Ishikawa (cell line): ENCODE measurements around the gene MEFV.

Experiments used
- CEBPB ChIP-seq: IDR thresholded peaks from 2 replicates; pipeline ENCODE4 v1.6.1; 2012
- CREB1 ChIP-seq: IDR thresholded peaks from 2 replicates; pipeline ENCODE4 v1.6.1; 2012; ENCODE audit warnings: low read depth
- EGR1 ChIP-seq: IDR thresholded peaks from 2 replicates; pipeline ENCODE4 v1.6.1; 2012
- FOXM1 ChIP-seq: IDR thresholded peaks from 2 replicates; pipeline ENCODE4 v1.6.1; 2012; ENCODE audit warnings: low read depth, borderline replicate concordance
- NFIC ChIP-seq: IDR thresholded peaks from 2 replicates; pipeline ENCODE4 v1.6.1; 2012
- RAD21 ChIP-seq: IDR thresholded peaks from 2 replicates; pipeline ENCODE4 v1.6.1; 2012; ENCODE audit warnings: low read depth
- TAF1 ChIP-seq: IDR thresholded peaks from 2 replicates; pipeline ENCODE4 v1.6.1; 2012; ENCODE audit warnings: low read depth, mild to moderate bottlenecking
- TCF12 ChIP-seq: IDR thresholded peaks from 2 replicates; pipeline ENCODE4 v1.6.1; 2012; ENCODE audit warnings: low read depth
- TEAD4 ChIP-seq: IDR thresholded peaks from 2 replicates; pipeline ENCODE4 v1.6.1; 2012
- YY1 ChIP-seq: IDR thresholded peaks from 2 replicates; pipeline ENCODE4 v1.6.1; 2012; ENCODE audit warnings: low read depth
- ZBTB7A ChIP-seq: IDR thresholded peaks from 2 replicates; pipeline ENCODE4 v1.6.1; 2012; ENCODE audit warnings: low read depth
- TF ChIP-seq, protein P1 (sequence below): IDR thresholded peaks from 2 replicates; pipeline ENCODE4 v1.6.1; 2012
- TF ChIP-seq, protein P2 (sequence below): IDR thresholded peaks from 2 replicates; pipeline ENCODE4 v1.6.1; 2012
- TF ChIP-seq, protein P3 (sequence below): IDR thresholded peaks from 2 replicates; pipeline ENCODE4 v1.6.1; 2012; ENCODE audit warnings: low read depth, mild to moderate bottlenecking

MEFV gene

DNA sequence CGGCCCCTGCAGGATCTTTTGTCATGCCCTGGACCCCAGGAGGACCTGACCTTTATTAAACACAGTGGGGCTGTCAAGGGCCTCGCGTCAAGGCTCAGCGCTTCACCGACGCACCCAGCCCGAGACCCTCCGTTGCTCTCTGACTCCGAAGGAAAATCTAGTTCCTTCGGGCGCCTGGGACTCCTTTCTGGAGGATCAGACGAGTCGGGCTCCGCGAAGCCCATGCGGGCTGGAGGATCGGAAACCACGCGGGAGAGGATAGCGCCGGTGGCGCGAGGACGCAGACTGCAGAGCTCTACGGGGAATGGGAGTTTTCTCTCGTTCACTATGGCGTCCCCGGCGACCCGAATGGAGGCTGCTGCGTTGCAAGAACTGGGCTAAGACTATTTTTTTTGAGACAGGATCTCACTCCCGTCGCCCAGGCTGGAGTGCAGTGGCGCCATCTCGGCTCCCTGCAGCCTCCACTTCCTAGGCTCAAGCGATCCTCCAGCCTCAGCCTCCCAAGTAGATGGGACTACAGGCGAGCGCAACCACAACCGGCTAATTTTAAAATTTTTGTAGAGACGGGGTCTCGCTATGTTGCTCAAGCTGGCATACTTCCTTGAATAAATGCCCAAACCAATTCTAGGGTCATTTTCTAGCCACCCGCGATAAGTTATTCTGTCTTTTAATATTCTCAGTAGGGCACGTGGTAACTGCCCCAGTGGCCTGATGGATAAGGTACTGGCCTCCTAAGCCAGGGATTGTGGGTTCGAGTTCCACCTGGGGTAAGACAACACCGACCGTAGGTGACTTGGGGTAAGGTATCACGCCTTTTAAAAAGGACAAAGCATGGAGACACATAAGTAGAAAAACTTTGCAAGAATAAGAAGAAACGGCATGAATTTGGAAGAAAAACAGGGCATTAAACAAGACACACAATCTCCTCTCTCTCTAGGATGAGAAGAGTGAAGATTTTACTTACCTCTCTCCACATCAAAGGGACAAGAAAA is 62.9 kb downstream of the MEFV start:
- TF ChIP-seq TEAD4 (no peak), NFIC (no peak), YY1 (no peak), CEBPB (no peak), RAD21 (no peak), FOXM1 (no peak), EGR1 (no peak), TCF12 (no peak), CREB1 (no peak), ZBTB7A (no peak)
- TF ChIP-seq, protein P1, sequence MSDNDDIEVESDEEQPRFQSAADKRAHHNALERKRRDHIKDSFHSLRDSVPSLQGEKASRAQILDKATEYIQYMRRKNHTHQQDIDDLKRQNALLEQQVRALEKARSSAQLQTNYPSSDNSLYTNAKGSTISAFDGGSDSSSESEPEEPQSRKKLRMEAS: no peak
- TF ChIP-seq, protein P2, sequence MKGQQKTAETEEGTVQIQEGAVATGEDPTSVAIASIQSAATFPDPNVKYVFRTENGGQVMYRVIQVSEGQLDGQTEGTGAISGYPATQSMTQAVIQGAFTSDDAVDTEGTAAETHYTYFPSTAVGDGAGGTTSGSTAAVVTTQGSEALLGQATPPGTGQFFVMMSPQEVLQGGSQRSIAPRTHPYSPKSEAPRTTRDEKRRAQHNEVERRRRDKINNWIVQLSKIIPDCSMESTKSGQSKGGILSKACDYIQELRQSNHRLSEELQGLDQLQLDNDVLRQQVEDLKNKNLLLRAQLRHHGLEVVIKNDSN: no peak

DNA sequence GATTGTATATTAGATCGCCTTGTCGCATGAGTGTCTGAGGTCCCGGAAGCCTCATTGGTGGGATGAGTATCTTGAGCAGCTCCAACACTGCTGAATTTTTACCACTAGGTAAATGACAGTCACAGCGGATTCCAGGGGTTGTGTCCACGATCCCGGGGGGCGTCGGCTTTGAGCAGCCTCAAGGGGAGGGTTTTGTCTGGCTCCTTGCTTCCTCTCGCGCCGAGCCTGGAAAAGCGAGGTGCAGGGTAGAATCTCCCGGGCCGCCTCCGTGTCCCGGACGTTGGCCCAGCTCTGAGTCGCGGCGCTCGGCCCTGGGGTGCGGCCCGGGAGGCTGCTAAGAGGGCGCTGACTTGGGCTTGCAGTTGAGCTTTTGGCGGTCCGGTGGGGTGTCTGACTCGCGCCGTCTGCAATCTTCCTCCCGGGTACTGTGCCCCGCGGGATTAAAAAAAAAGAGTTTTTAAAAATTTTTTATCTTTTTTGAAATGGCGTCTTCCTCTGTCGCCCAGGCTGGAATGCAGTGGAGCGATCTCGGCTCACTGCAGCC is 63.9 kb downstream of the MEFV start:
- TF ChIP-seq TEAD4: no peak
- TF ChIP-seq YY1: no peak
- no peak for TF ChIP-seq TAF1
- TF ChIP-seq, protein P2: no peak
- TF ChIP-seq EGR1: no peak
- TF ChIP-seq, protein P3, sequence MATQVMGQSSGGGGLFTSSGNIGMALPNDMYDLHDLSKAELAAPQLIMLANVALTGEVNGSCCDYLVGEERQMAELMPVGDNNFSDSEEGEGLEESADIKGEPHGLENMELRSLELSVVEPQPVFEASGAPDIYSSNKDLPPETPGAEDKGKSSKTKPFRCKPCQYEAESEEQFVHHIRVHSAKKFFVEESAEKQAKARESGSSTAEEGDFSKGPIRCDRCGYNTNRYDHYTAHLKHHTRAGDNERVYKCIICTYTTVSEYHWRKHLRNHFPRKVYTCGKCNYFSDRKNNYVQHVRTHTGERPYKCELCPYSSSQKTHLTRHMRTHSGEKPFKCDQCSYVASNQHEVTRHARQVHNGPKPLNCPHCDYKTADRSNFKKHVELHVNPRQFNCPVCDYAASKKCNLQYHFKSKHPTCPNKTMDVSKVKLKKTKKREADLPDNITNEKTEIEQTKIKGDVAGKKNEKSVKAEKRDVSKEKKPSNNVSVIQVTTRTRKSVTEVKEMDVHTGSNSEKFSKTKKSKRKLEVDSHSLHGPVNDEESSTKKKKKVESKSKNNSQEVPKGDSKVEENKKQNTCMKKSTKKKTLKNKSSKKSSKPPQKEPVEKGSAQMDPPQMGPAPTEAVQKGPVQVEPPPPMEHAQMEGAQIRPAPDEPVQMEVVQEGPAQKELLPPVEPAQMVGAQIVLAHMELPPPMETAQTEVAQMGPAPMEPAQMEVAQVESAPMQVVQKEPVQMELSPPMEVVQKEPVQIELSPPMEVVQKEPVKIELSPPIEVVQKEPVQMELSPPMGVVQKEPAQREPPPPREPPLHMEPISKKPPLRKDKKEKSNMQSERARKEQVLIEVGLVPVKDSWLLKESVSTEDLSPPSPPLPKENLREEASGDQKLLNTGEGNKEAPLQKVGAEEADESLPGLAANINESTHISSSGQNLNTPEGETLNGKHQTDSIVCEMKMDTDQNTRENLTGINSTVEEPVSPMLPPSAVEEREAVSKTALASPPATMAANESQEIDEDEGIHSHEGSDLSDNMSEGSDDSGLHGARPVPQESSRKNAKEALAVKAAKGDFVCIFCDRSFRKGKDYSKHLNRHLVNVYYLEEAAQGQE: no peak
- TF ChIP-seq ZBTB7A: no peak
- TF ChIP-seq CEBPB: no peak
